Naive B cell (primary cell): ENCODE measurements around the gene CCDC82. TPM values are rescaled to one million over a fixed set of nuclear protein-coding genes. Genes with fewer than 3 reads are reported as not detected.

Experiments used
- ATAC-seq, 2 donors: fragments of 150-1000 bp; cut with Tn5 transposase; 2 replicates each; pipeline ENCODE4 v1.10.0; 2021; ENCODE audit warnings: low read depth in 2 of 2, mild to moderate bottlenecking in 2 of 2, moderate library complexity in 2 of 2
- DNase-seq: peaks from one replicate; pipeline ENCODE4 v3.0.0; 2022
- H3K27ac Mint-ChIP-seq, 6 donors: one replicate each; pipeline ENCODE4 v1.8.0; 2020 to 2022; ENCODE audit warnings: mild to moderate bottlenecking in 6 of 6, mixed read lengths in 6 of 6, moderate library complexity in 5 of 6, inconsistent platforms in 2 of 6
- H3K27me3 Mint-ChIP-seq, 3 donors: one replicate each; pipeline ENCODE4 v1.8.0; 2021 to 2022; ENCODE audit warnings: mixed read lengths in 3 of 3, mild to moderate bottlenecking in 1 of 3
- H3K36me3 Mint-ChIP-seq, 2 donors: one replicate each; pipeline ENCODE4 v1.8.0; 2020 to 2022; ENCODE audit warnings: mixed read lengths in 2 of 2, inconsistent platforms in 1 of 2, mild to moderate bottlenecking in 1 of 2
- H3K4me1 Mint-ChIP-seq, 3 donors: one replicate each; pipeline ENCODE4 v1.8.0; 2020 to 2022; ENCODE audit warnings: mixed read lengths in 3 of 3, inconsistent platforms in 1 of 3, mild to moderate bottlenecking in 1 of 3, moderate library complexity in 1 of 3
- H3K4me3 Mint-ChIP-seq, 8 donors: one replicate each; pipeline ENCODE4 v1.8.0; 2020 to 2022; ENCODE audit warnings: mild to moderate bottlenecking in 8 of 8, mixed read lengths in 8 of 8, moderate library complexity in 8 of 8, inconsistent platforms in 2 of 8
- H3K9me3 Mint-ChIP-seq, 7 donors: one replicate each; pipeline ENCODE4 v1.8.0; 2020 to 2022; ENCODE audit warnings: mixed read lengths in 7 of 7, mild to moderate bottlenecking in 5 of 7, inconsistent platforms in 2 of 7, moderate library complexity in 1 of 7
- polyA plus RNA-seq, 6 donors: library from polyadenylated mRNA; unstranded; fragments of 300-500 nt; fragmentation: Illumina TruSeq; gene quantifications; one replicate each; pipeline ENCODE4 v1.2.3, GENCODE V29; 2021; ENCODE audit warnings: low read depth in 6 of 6

CCDC82 gene
- polyA plus RNA-seq, 6 donors from 2014 or later = 17.0 to 35.1 (median 25.9) TPM

DNA sequence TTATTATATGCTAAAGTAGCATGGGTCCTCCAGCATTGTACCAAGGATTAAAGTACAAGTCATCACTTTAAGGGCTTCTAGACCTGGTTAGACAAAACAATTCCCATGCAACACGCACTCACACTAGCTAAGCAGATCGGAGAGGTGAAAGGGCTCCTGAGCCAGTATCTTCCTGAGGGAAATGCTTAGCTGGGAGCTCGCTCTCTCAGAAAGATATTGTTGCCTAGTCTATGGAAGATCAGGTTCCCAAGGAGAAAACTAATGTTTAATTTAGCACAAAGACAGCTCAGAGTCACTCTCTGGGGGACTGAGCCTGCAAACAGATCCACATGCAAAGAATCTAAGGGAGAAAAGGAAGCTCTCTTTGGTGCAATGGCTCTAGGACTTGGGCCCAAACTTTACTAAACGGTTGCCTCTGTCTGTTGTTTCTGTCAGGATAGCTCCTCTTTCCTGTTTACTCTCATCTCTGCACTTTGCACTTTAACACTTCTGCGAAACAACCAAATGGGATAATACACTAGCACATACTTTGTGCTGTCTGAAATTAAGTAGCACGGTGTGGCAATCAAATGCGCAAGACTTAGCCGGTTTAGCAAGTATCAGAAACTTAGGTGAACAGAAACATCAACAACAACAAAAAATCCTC lies 57.5 kb downstream of the CCDC82 start:
- H3K4me1 Mint-ChIP-seq = peaks cover 40 to 59% (median 57%) of the 10 kb centered on the region in 3 donors
- no peaks in the 10 kb centered on the region for H3K9me3 Mint-ChIP-seq
- peaks cover 0 to 12% of the 10 kb centered on the region in 2 donors for H3K36me3 Mint-ChIP-seq
- no peaks in the 10 kb centered on the region for H3K27me3 Mint-ChIP-seq
- peak overlapping the region in 2 of 6 donors; percentile 5 to 88 for H3K27ac Mint-ChIP-seq
- ATAC-seq (no peak), DNase-seq (no peak)
- peak overlapping the region in 1 of 8 donors; percentile 1 for H3K4me3 Mint-ChIP-seq

DNA sequence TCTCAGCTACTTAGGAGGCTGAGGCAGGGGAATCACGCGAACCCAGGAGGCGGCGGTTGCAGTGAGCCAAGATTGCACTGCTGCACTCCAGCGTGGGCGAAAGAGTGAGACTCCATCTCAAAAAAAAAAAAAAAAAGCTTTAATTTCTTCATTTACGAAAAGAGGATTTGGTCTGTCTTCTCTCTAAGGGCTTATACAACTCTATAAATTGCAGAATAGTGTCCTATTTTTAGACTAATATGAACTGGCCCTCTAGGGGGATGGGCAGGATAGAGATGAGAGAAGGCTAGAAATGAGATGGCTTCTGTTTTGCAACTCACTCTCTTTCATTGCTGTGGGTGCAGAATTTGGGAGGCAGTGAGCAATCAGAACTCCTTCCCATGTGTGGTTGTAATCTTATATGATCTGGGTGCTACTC lies 58.0 kb downstream of the CCDC82 start:
- H3K9me3 Mint-ChIP-seq = no peaks in the 10 kb centered on the region
- peaks cover 0 to 12% of the 10 kb centered on the region in 2 donors for H3K36me3 Mint-ChIP-seq
- H3K4me1 Mint-ChIP-seq = peaks cover 39 to 57% (median 52%) of the 10 kb centered on the region in 3 donors
- H3K27me3 Mint-ChIP-seq = no peaks in the 10 kb centered on the region
- no peak overlapping the region for H3K27ac Mint-ChIP-seq
- peak overlapping the region in 1 of 8 donors; percentile 1 for H3K4me3 Mint-ChIP-seq
- DNase-seq (no peak), ATAC-seq (no peak)

DNA sequence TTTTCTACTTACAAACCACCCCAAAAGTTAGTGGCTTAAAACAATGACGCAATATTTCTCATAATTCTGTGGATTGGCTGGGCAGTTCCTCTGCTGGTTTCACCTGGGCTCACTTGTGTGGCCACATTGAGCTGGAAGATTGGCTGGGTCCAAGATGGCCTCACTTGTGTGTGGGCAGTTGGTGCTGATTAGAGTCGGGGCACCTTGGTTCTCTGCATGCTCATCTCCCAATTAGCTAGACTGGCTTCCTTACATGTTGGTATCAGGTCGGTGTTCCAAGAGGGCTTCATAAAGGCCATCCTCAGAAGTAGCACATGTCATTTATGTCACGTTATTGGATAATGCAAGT lies 59.2 kb downstream of the CCDC82 start:
- Mint-ChIP-seq H3K4me1 (peaks cover 34 to 55% (median 50%) of the 10 kb centered on the region in 3 donors), H3K27ac (peak overlapping the region in 2 of 6 donors; percentile 6 to 43), H3K4me3 (no peak overlapping the region)

DNA sequence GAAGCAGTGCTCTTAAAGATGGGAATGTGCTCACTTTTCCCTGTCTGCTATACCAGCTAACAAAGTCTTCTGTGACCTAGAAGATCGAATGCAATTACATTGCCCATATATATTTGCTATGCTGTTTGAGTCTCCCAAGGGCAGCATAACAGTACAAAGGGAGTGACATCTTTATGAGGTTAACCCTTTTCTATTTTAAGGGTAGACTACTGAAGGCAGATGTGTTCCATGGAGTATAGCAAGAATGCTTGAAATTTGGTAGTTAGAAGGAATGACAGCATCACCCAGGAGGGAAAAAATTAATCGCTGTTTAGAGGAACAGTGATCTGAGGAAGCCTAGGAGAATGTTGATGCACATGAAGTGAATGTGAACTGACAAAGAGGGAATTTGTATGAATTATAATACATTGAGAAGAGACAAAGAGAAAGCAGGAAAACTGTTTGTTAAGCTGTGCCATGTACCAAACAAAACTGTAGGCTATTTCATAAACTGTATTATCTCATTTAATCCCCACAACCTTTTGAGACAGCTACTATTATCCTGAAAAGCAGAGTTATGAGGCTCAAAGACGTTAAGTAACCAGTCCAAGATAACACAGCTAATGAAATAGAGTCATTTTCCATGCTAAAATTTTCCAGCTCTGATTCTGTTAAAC lies 59.7 kb downstream of the CCDC82 start:
- H3K9me3 Mint-ChIP-seq = no peaks in the 10 kb centered on the region
- ATAC-seq (no peak), DNase-seq (no peak)
- H3K4me3 Mint-ChIP-seq = no peak overlapping the region
- H3K36me3 Mint-ChIP-seq = peaks cover 0 to 12% of the 10 kb centered on the region in 2 donors
- H3K27me3 Mint-ChIP-seq = no peaks in the 10 kb centered on the region
- peaks cover 31 to 50% (median 49%) of the 10 kb centered on the region in 3 donors for H3K4me1 Mint-ChIP-seq
- H3K27ac Mint-ChIP-seq = no peak overlapping the region

More for the DNA sequence above, 59.2 kb downstream of the CCDC82 start:
- Mint-ChIP-seq H3K9me3 (no peaks in the 10 kb centered on the region), H3K27me3 (no peaks in the 10 kb centered on the region), H3K36me3 (peaks cover 0 to 12% of the 10 kb centered on the region in 2 donors)
- ATAC-seq = no peak
- DNase-seq = no peak

DNA sequence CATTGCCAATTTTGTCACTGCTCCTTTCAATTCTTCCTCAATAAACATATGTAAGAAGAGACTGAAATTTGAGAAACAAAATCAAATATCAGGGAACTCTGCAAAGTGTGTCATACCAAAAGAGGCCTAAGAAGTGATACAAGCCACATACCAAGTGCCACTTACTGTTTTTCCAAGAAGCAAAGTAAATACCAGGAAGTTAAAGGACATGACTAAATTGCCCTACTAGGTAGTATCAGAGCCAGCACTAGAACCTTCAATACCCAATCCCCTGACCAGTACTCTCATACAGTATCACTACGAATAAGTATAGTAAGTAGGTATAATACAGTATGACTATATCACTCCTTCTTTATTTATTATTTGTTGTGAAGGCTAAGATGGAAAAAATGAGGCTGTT lies 60.3 kb downstream of the CCDC82 start:
- Mint-ChIP-seq H3K4me1 (peaks cover 31 to 45% (median 43%) of the 10 kb centered on the region in 3 donors), H3K4me3 (no peak overlapping the region), H3K27ac (peak overlapping the region in 2 of 6 donors; percentile 40 to 69), H3K27me3 (no peaks in the 10 kb centered on the region), H3K9me3 (no peaks in the 10 kb centered on the region), H3K36me3 (peaks cover 0 to 12% of the 10 kb centered on the region in 2 donors)
- ATAC-seq (no peak), DNase-seq (no peak)

DNA sequence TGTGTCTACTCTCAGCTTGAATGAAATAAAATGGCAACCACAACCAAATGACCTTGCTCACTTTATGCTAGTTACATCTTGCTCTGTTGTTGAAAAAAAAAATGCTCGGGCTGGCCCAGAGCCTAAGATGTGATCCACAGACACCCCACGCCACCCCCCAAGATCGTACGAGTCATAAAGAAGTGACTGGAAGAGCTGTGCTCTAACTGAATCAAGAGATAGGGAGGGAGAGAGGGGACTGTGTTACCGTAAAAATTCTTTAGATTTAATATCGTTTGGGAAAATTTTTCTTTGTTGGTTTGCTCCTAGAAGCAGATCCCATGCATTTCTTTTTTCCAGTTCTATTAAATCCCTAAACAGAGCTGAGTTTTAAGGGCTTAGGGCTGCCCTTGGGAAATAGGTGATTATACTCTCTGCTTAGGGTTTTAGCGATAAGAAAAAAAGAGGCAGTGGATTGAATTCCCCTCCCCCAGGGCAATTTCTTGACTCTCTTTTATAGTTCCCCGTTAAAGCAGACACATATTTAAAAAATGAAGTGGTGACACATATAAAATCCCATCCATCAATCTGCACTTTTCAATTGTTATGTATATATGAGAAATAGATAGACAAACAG lies 61.2 kb downstream of the CCDC82 start:
- Mint-ChIP-seq H3K36me3 (peaks cover 0 to 12% of the 10 kb centered on the region in 2 donors), H3K4me3 (no peak overlapping the region), H3K4me1 (peaks cover 31 to 44% (median 40%) of the 10 kb centered on the region in 3 donors), H3K9me3 (no peaks in the 10 kb centered on the region), H3K27ac (peak overlapping the region in 2 of 6 donors; percentile 24 to 69), H3K27me3 (no peaks in the 10 kb centered on the region)
- ATAC-seq = no peak
- DNase-seq = no peak

DNA sequence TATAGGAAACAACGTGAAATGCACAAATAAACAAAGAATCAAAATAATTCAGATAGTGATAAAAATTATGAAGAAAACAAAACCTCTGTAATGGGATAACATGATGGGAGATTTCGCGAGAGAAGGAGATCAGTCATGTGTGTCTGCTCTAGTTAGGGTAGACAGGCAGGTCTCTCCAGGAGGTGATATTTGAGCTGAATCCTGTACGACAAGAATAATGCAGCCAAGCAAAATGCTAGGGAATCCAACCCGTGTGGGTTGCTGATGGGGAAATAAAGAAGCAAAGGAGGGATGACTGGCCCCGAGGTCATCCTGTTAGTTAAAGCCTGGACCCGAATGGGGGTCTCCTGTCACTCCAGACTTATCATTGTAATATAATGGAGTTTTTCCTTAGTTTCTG lies 62.8 kb downstream of the CCDC82 start:
- ATAC-seq (no peak), DNase-seq (no peak)
- peaks cover 0 to 19% of the 10 kb centered on the region in 2 donors for H3K36me3 Mint-ChIP-seq
- H3K27ac Mint-ChIP-seq = peak overlapping the region in 1 of 6 donors; percentile 88
- no peak overlapping the region for H3K4me3 Mint-ChIP-seq
- H3K4me1 Mint-ChIP-seq = peaks cover 21 to 32% (median 32%) of the 10 kb centered on the region in 3 donors
- no peaks in the 10 kb centered on the region for H3K27me3 Mint-ChIP-seq
- no peaks in the 10 kb centered on the region for H3K9me3 Mint-ChIP-seq

DNA sequence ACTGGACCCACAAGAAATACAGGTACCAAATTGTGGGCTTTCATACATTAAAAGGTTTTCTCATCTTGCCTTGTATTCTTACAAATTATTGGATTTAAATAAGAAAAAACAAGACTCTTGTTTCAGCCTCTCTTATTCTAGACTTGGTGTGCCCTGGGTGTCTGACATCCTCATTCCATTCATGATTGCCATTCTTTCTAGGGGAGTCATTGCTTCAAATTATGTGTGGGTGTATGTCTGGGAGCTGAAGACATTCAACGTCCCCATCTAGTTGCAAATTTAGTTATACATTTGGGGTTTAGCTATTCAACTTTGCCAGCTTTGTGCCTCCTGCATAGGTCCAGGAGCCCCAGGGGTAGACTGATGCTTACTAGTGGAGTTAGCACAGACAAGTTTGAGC lies 64.8 kb downstream of the CCDC82 start:
- Mint-ChIP-seq H3K27ac (peak overlapping the region in 1 of 6 donors; percentile 16), H3K4me3 (no peak overlapping the region)
- ATAC-seq = no peak

DNA sequence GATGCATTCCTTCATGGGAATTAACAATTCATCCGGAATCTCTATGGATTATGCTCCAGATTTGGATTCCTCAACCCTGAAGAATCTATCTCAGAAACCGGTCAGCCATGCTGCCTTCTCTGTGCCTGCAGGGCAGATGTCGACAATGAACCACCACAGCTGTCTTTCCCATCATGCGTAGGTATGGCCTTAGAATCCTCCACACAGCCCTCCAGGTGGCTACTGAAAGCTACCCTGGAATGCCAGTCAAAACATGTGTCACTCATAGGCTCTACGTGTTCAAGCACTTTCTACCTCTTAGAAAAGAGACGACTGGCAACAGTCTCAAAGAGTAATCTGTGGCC lies 66.1 kb downstream of the CCDC82 start:
- peaks cover 7 to 25% of the 10 kb centered on the region in 2 donors for H3K36me3 Mint-ChIP-seq
- peak overlapping the region in 2 of 6 donors; percentile 3 to 34 for H3K27ac Mint-ChIP-seq
- no peaks in the 10 kb centered on the region for H3K27me3 Mint-ChIP-seq
- DNase-seq (no peak), ATAC-seq (no peak)
- peaks cover 8 to 40% (median 14%) of the 10 kb centered on the region in 3 donors for H3K4me1 Mint-ChIP-seq
- no peaks in the 10 kb centered on the region for H3K9me3 Mint-ChIP-seq
- no peak overlapping the region for H3K4me3 Mint-ChIP-seq

More for the DNA sequence above, 64.8 kb downstream of the CCDC82 start:
- Mint-ChIP-seq H3K9me3 (no peaks in the 10 kb centered on the region), H3K36me3 (peaks cover 7 to 24% of the 10 kb centered on the region in 2 donors), H3K27me3 (no peaks in the 10 kb centered on the region), H3K4me1 (peaks cover 16 to 38% (median 17%) of the 10 kb centered on the region in 3 donors)
- DNase-seq = no peak

DNA sequence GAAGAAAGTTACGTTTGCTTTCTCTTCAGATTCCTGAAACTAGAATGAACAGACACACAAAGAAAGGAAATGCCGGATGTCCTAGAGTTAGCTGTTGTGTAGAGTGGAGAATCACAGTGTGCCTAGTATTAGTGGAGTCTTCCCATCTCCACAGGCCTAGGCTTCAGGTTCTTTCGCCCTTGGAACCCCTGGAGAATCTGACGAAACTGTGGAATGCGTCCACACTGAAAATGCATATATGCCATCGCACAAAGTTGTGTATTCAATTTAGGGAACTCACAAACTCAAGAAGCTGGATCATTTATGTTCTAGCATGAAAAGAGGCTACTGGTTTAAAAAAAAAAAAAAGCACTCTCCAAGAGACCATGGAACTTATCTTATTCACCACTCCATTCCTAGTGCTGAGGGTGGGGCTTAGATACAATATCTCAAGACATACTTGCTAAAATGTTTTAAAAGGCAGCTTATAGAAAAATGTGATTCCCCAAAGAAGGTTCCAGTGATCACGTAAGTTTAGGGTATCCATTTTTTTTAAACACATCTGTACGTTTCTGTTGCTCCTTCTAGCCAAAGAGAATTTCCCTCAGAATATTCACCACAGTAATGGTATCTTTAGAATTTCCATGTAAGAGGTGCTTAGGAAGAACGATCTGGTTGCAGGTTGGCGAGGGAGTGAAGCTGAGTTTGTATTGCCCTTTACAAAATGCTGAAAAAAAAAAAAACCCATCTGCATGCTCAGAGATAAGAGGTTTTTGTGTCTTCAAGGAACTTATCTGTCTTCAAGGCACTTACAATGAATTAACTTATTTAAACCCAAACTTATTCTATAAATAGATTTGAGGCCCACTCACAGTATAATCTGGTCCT lies 66.7 kb downstream of the CCDC82 start:
- peaks cover 7 to 24% of the 10 kb centered on the region in 2 donors for H3K36me3 Mint-ChIP-seq
- H3K4me3 Mint-ChIP-seq = no peak overlapping the region
- DNase-seq (no peak), ATAC-seq (no peak)
- H3K27me3 Mint-ChIP-seq = no peaks in the 10 kb centered on the region
- H3K9me3 Mint-ChIP-seq = no peaks in the 10 kb centered on the region
- peak overlapping the region in 1 of 6 donors; percentile 34 for H3K27ac Mint-ChIP-seq
- peaks cover 7 to 40% (median 14%) of the 10 kb centered on the region in 3 donors for H3K4me1 Mint-ChIP-seq

DNA sequence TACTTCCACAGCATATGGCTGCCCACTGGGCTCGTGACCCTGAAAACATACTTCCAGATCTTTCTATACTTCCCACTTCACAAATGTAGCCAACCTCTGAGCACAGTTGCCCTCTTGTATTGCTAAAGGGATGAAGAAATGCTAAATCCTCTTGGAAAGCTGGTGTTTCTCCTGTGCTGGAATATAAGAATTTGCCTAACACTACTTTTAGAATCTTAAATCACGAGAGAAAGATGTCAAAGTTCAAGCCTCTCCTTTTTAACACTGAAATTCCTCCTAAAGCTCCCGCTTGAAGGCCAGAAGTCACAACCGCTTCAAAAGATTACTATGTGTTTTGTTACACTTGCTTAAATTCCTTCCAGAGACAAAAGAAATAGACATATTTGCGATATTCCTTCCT lies 68.6 kb downstream of the CCDC82 start:
- peaks cover 25 to 45% (median 26%) of the 10 kb centered on the region in 3 donors for H3K4me1 Mint-ChIP-seq
- H3K9me3 Mint-ChIP-seq = no peaks in the 10 kb centered on the region
- no peaks in the 10 kb centered on the region for H3K27me3 Mint-ChIP-seq
- no peak overlapping the region for H3K4me3 Mint-ChIP-seq
- no peak for ATAC-seq
- H3K36me3 Mint-ChIP-seq = peaks cover 17 to 35% of the 10 kb centered on the region in 2 donors
- DNase-seq = no peak
- peak overlapping the region in 2 of 6 donors; percentile 13 to 32 for H3K27ac Mint-ChIP-seq

DNA sequence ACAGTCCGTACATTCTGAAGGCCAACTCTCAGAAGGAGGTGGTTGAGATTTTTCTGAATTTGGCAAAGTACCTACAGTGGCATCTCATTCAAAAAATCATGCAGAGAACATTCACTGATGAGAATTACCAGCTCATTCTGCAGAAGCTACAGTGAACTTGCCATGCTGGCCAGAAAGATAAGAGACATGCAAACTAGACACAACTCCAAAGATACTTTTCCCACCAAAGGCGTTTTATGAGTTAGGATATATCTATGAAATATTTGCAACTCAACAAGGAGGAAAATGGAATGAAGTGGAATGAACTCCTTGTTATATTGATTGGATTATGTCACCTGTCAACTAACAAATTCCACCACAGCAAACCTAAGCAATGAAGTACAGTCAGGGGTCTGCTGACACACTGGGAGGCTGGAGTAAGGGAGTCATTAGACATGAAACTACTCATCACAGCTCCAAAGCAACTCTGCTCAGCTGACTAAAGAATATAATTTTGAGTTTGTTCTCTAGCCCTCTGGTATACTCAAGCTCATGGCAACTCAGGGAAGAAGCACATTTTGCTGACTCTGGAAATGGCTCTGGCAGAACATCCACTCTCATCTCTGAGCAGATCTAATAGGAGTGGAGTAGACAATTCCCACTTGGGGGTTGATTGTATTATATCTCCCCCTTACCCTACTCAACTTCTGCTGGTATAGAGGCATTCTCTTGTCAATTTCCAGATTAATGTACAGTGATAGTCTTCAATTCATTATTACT lies 69.6 kb downstream of the CCDC82 start:
- H3K36me3 Mint-ChIP-seq = peaks cover 20 to 36% of the 10 kb centered on the region in 2 donors
- peaks cover 26 to 44% (median 32%) of the 10 kb centered on the region in 3 donors for H3K4me1 Mint-ChIP-seq
- H3K9me3 Mint-ChIP-seq = no peaks in the 10 kb centered on the region
- peak overlapping the region in 4 of 6 donors; percentile 0 to 18 (median 12) for H3K27ac Mint-ChIP-seq
- ATAC-seq (no peak), DNase-seq (no peak)
- H3K4me3 Mint-ChIP-seq = no peak overlapping the region
- no peaks in the 10 kb centered on the region for H3K27me3 Mint-ChIP-seq
